GM06990 (cell line): ENCODE results near the gene NPR3.
"Not testable (repeated sequence)": the region's sequence is repeated elsewhere in the genome, so short reads cannot be mapped to it uniquely, and the experiment has no call there.

ENCODE experiments used
- DNase-seq: peaks from one replicate; pipeline ENCODE4 v3.0.0-alpha.2; 2011; ENCODE audit not compliant: insufficient read length; ENCODE audit errors: extremely low read depth
- H3K27me3 ChIP-seq: replicated peaks from 2 replicates; pipeline ENCODE4 v1.6.0; 2011; ENCODE audit warnings: low read length; ENCODE audit not compliant: control insufficient read depth, insufficient read depth
- H3K36me3 ChIP-seq: 2 replicates; pipeline ENCODE4 v1.5.1; 2011; ENCODE audit warnings: low read length; ENCODE audit not compliant: control insufficient read depth, insufficient read depth
- H3K4me3 ChIP-seq: replicated peaks from 2 replicates; pipeline ENCODE4 v1.5.1; 2011; ENCODE audit warnings: low read depth, mild to moderate bottlenecking, control low read depth, low read length
- TF ChIP-seq, protein P1 (sequence below): IDR thresholded peaks from 2 replicates; pipeline ENCODE4 v1.5.1; 2011; ENCODE audit warnings: low read length, control low read depth, mild to moderate bottlenecking, inconsistent platforms; ENCODE audit not compliant: insufficient read depth, poor library complexity, severe bottlenecking

Gene NPR3

DNA sequence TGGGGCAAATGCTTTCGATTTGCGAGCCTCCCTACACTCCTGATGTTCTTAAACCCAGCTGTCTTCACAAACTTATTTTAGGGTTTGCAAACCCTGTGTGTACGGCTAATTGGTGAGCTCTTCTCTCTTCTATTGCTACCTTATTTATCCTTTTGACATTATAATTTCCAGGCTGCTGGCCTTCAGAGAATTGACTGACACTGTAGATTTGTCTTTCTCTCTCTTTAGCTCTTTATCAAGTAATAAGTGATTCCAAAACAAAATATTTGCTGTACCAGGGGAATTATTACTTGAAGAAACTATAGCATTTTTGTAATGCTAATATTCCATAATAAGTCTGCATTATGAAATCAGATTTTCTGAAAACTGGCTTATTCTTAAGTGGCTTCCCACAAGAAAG lies 92.5 kb downstream of the NPR3 start:
- H3K4me3 ChIP-seq, result no peak overlapping the region
- H3K27me3 ChIP-seq, result no peaks in the 10 kb centered on the region
- no peak for DNase-seq
- no peaks in the 10 kb centered on the region for H3K36me3 ChIP-seq
- TF ChIP-seq, protein P1, sequence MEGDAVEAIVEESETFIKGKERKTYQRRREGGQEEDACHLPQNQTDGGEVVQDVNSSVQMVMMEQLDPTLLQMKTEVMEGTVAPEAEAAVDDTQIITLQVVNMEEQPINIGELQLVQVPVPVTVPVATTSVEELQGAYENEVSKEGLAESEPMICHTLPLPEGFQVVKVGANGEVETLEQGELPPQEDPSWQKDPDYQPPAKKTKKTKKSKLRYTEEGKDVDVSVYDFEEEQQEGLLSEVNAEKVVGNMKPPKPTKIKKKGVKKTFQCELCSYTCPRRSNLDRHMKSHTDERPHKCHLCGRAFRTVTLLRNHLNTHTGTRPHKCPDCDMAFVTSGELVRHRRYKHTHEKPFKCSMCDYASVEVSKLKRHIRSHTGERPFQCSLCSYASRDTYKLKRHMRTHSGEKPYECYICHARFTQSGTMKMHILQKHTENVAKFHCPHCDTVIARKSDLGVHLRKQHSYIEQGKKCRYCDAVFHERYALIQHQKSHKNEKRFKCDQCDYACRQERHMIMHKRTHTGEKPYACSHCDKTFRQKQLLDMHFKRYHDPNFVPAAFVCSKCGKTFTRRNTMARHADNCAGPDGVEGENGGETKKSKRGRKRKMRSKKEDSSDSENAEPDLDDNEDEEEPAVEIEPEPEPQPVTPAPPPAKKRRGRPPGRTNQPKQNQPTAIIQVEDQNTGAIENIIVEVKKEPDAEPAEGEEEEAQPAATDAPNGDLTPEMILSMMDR, result no peak

DNA sequence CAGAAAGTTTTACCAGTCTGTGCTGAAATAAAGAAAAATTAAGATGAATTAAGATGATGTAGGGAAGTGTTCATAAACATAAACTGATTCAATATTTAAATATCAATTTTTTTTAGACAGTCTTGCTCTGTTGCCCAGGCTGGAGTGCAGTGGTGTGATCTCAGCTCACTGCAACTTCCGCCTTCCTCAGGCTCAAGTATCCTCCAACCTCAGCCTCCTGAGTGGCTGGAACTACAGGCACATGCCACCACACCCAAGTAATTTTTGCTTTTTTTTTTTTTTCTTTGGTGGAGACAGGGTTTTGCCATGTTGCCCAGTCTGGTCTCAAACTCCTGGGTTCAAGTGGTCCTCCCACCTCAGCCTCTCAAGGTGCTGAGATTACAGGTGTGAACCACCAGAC lies 94.3 kb downstream of the NPR3 start:
- not testable (repeated sequence) for DNase-seq, H3K27me3 ChIP-seq, H3K4me3 ChIP-seq, H3K36me3 ChIP-seq

DNA sequence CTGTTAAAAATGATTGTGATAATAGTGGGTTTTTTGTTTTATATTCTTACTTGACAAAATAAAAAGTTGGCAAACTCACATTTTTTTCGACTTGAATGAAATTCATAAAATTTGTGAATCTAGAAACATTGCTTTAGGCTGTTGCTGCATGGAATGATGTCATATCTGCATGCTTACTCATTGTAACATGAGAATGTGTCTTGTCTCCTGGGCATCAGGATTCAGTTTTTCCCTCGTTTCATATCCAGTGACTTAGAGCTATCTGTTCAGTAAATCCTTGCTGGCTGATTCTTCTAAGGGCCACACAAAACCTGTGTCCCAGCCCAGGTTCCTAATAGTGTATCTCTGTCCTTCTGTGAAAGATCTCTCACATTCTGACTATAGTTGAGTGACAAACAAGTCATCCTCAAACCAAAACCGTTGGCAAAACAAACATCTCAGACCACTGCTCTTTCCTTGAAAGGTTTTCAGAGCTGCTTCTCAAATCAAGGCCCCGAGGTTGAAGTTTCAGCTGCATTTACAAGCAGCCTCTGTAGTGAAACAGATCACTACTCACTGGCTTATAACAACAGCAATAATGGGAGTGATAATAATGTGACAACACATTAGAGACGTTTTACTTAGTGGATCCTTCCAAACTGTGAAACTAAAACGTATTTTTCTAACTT lies 95.0 kb downstream of the NPR3 start:
- no peak for DNase-seq
- no peak overlapping the region for H3K4me3 ChIP-seq
- TF ChIP-seq, protein P1, result no peak

DNA sequence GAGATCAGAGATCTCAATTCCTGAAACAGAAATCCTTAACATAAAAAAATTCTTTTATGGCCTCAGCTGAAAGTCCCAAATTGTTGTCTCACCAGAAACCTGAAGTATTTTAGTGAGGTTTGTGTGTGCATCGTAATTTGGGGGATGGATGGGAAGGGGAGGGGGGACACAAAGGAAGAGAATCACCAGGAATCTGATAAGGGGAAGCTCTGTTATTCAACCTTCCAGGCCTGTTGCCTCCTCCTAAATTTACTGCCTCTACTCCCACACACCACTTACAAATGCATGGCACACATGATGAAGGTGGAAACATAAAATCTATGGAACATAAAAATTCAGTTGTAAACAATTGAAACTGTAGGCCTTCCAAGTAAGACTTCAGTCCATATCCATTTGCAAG lies 97.7 kb downstream of the NPR3 start:
- DNase-seq, result no peak
- Histone ChIP-seq H3K36me3 (no peaks in the 10 kb centered on the region), H3K4me3 (no peak overlapping the region), H3K27me3 (no peaks in the 10 kb centered on the region)
- TF ChIP-seq, protein P1, result no peak

More for the DNA sequence above, 95.0 kb downstream of the NPR3 start:
- no peaks in the 10 kb centered on the region for H3K36me3 ChIP-seq
- no peaks in the 10 kb centered on the region for H3K27me3 ChIP-seq

DNA sequence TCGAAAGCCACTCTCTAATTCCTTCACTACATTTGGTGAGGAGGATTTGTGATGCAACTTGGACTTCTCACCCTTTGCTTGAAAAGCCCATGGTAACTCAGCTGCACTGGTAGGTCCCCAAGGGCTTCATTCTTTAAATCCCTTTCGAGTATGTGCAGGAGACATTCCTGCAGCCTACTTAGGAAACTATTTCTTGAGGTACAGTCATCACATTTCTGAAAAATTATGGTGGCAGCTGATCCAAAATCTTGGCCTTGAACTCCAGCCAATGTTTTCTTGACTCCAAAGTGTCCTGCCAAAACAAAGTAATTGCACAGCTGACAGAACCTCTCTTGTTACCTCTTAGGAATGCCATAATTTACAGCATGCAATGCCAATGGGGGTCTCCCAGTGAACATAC lies 99.7 kb downstream of the NPR3 start:
- DNase-seq, result no peak
- TF ChIP-seq, protein P1, result no peak
- no peaks in the 10 kb centered on the region for H3K27me3 ChIP-seq
- no peaks in the 10 kb centered on the region for H3K36me3 ChIP-seq
- no peak overlapping the region for H3K4me3 ChIP-seq

DNA sequence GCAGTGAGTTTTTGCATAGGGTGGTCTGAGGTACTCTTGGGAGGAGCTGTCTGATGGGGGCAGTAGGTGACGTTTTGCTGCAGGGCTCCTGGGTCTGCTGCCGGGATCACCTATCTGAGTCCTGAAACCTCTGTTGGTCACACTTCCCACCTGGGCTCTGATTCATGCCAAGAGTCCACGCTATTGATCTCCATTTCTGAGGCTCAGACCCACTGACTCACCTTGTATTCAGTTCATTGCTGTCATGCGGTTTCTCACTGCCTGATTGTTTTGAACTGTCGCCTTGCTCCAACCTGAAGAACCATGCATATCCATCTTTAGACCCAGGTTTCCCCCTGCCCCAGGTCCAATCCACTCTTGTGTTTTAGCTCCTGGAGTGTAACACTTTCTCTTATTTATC lies 101.3 kb downstream of the NPR3 start:
- no peak overlapping the region for H3K4me3 ChIP-seq
- H3K36me3 ChIP-seq, result no peaks in the 10 kb centered on the region
- DNase-seq, result no peak
- TF ChIP-seq, protein P1, result no peak
- H3K27me3 ChIP-seq, result no peaks in the 10 kb centered on the region
